ENCODE measurements around the gene NPY.
A peak's percentile ranks its signal among the peaks of the same experiment; 100 is the strongest.
"Not testable (repeated sequence)": the region's sequence is repeated elsewhere in the genome, so short reads cannot be mapped to it uniquely, and the experiment has no call there.

NPY gene

DNA sequence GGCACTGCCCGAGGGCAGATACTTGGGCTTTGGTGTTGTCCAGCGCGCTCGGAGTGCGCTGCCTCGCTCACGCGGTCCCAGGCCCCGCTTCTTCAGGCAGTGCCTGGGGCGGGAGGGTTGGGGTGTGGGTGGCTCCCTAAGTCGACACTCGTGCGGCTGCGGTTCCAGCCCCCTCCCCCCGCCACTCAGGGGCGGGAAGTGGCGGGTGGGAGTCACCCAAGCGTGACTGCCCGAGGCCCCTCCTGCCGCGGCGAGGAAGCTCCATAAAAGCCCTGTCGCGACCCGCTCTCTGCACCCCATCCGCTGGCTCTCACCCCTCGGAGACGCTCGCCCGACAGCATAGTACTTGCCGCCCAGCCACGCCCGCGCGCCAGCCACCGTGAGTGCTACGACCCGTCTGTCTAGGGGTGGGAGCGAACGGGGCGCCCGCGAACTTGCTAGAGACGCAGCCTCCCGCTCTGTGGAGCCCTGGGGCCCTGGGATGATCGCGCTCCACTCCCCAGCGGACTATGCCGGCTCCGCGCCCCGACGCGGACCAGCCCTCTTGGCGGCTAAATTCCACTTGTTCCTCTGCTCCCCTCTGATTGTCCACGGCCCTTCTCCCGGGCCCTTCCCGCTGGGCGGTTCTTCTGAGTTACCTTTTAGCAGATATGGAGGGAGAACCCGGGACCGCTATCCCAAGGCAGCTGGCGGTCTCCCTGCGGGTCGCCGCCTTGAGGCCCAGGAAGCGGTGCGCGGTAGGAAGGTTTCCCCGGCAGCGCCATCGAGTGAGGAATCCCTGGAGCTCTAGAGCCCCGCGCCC is at the start of gene NPY:
Gene NPY, plus strand, starts transcription at position 294 of the 802 bp plus-strand sequence. CDS start 1,051 bp downstream, outside the sequence.
- DNase-seq (ENCODE audit: low read depth): peak; percentile 6

- DNase-seq (ENCODE audit: low read depth): no peak
Observed at GRCh38 chr7:24239260-24239659, 44.7 kb upstream of the NPY start.

GRCh38 chr7:24241206-24241605 is 42.8 kb upstream of the NPY start:
- no peak for DNase-seq (ENCODE audit: low read depth)

DNA sequence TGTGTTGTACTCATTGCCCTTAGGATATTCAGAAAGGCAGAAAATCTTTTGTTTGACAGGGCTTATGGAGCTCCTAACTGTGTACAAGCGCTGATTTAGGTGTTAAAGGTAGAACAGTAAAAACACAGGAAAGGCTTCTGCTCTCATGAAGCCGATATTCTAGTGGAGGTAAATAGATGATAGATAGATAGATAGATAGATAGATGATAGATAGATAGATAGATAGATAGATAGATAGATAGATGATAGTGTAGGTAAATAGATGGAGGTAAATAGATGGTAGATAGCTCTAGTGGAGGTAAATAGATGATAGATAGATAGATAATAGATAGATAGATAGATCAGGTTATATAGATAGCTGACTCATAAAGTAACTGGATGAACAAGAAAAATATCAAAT is 39.4 kb upstream of the NPY start:
- no peak for DNase-seq (ENCODE audit: low read depth)

- DNase-seq (ENCODE audit: low read depth): no peak
Observed at GRCh38 chr7:24245362-24245761, 38.6 kb upstream of the NPY start.

DNA sequence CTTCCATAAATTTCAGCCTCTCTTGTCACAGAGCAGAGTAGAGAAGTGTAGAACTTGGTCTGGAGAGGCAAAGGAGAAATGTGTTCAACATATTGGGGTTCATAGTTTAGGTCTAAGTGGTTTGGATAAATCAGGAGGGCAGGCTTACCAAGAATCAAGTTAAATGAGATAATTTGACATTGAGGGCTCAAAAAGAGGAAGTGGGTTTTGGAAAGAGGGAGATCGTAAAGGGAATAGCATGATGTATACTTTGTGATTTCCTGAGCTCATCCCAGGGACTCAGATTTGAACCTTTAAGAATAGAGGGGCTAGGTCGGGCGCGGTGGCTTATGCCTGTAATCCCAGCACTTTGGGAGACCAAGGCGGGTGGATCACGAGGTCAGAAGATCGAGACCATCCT is 34.7 kb upstream of the NPY start:
- no peak for DNase-seq (ENCODE audit: low read depth)

GRCh38 chr7:24251568-24251967 is 32.4 kb upstream of the NPY start:
- DNase-seq (ENCODE audit: low read depth): no peak

DNA sequence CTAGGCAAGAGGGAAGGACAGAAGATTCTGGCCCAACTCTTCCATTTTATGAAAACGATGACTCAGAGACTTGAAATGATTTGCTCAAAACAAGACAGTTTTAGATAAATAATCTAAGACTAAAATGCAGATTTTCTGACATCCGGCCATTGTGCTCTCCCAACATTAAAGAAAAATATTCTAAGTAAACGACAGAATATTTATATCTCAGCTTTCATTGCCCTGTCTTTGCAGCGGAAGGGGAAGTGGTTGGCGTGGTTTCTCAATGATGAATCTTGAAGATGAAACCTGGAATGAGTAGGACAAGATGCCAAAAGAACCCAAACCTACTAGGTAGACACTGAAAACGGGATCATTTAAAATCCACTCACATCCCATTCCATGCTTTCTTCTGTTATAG is 28.9 kb upstream of the NPY start:
- no peak for DNase-seq (ENCODE audit: low read depth)

DNA sequence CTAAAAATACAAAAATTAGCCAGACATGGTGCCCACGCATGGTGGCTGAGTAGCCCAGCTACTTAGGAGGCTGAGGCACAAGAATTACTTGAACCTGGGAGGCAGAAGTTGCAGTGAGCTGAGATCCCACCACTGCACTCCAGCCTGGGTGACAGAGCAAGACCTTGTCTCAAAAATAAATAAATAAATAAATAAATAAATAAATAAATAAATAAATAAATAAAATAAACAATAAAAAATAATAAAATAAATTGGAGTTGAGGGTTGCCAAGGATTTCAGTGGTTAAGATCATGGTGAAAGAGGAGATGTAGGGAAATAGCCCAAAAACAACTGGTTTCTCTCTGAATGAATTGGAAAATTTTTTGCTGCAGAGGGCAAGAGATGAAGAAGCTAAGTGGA is 25.7 kb upstream of the NPY start:
- DNase-seq (ENCODE audit: low read depth): not testable (repeated sequence)

- no peak for DNase-seq (ENCODE audit: low read depth)
Observed at GRCh38 chr7:24271938-24272337, 12.1 kb upstream of the NPY start.

DNA sequence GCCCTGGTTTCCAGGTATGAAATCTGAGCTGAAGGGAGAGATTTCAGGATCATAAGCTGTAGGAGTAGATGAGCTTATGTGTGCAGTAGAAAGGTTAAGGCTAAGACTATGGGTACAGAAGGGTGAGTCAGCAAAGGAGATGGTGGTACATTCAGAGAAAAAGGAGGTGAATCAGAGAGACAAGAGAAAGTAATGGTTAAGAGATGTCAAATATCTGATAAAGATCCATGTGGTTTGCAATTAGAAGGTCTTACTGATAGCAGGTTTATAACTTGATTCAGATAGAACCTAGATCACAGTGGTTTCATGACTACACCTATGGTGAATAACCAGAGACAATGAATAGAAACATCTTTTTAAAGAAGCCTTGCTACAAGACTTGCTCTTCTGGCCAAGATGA is 4.5 kb upstream of the NPY start:
- no peak for DNase-seq (ENCODE audit: low read depth)

GRCh38 chr7:24283554-24283896 is 465 bp upstream of the NPY start:
- no peak for DNase-seq (ENCODE audit: low read depth)

DNA sequence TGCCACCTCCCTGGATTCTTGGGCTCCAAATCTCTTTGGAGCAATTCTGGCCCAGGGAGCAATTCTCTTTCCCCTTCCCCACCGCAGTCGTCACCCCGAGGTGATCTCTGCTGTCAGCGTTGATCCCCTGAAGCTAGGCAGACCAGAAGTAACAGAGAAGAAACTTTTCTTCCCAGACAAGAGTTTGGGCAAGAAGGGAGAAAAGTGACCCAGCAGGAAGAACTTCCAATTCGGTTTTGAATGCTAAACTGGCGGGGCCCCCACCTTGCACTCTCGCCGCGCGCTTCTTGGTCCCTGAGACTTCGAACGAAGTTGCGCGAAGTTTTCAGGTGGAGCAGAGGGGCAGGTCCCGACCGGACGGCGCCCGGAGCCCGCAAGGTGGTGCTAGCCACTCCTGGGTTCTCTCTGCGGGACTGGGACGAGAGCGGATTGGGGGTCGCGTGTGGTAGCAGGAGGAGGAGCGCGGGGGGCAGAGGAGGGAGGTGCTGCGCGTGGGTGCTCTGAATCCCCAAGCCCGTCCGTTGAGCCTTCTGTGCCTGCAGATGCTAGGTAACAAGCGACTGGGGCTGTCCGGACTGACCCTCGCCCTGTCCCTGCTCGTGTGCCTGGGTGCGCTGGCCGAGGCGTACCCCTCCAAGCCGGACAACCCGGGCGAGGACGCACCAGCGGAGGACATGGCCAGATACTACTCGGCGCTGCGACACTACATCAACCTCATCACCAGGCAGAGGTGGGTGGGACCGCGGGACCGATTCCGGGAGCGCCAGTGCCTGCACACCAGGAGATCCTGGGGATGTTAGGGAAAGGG is 913 bp downstream of the NPY start:
- no peak for DNase-seq (ENCODE audit: low read depth)

DNA sequence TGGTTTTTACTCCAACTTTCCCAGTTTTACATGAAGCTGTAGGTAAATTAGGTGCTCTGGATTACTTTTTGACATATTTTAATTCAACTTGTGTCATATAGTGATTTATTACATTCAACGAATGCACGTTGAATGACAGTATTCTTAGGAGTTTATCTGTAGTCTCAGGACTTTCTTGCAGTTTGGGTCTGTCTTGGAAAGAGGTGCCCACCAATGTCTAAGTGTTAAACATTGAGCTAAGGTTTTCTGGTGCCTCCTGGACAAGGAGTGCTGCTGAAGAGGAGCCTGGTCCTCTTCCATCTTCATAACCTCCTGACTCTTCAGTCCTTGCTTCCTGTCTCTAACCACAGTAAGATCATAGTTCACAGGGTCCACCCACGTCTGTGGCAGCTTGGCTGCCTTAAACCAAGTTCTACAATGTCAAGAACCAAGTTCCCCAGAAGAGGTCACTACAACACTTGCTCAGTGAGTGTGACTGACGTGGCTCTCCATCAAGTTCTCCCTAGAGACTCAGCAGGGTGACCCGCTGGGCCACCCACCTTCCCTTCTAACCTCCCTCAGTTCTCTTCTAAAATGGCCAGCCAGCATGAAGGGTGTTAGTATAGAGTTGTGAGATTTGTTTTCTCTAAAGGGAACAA is 6.1 kb downstream of the NPY start:
- DNase-seq (ENCODE audit: low read depth): peak; percentile 41

DNA sequence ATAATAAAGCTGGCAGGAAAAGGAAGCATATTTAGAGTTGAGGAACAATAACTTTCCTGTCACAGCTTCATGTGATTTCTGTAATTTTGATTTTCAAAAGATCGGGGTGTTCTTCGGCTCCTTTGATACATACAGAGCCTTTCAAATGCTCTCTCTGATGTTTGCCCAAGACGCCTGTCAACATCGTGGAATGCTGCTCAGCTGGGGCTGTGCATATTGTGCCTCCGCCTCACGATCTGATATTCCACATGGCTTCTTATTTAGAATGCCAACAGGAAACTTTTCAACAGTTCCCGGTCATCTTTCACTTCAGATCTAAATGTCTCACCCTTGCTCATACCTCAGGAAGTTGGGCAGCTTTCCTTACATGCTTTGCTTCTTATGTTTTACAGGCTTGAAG is 7.3 kb downstream of the NPY start:
- DNase-seq (ENCODE audit: low read depth): no peak

- DNase-seq (ENCODE audit: low read depth): no peak
Observed at GRCh38 chr7:24297362-24297761, 13.4 kb downstream of the NPY start.

- no peak for DNase-seq (ENCODE audit: low read depth)
Observed at GRCh38 chr7:24298696-24299095, 14.7 kb downstream of the NPY start.

- DNase-seq (ENCODE audit: low read depth): no peak
Observed at GRCh38 chr7:24299192-24299591, 15.2 kb downstream of the NPY start.

GRCh38 chr7:24301703-24302102 is 17.7 kb downstream of the NPY start:
- DNase-seq (ENCODE audit: low read depth): no peak

GRCh38 chr7:24304494-24305095 is 20.6 kb downstream of the NPY start:
- no peak for DNase-seq (ENCODE audit: low read depth)

- DNase-seq (ENCODE audit: low read depth): no peak
Observed at GRCh38 chr7:24307326-24307725, 23.3 kb downstream of the NPY start.

GRCh38 chr7:24312588-24312987 is 28.6 kb downstream of the NPY start:
- DNase-seq (ENCODE audit: low read depth): no peak

GRCh38 chr7:24313777-24314176 is 29.8 kb downstream of the NPY start:
- DNase-seq (ENCODE audit: low read depth): no peak

Data from activated T-cell treated with anti-CD3 and anti-CD28 coated beads for 48 hours (primary cell).